Activated CD8-positive, alpha-beta memory T cell treated with anti-CD3 and anti-CD28 coated beads for 36 hours (primary cell): ENCODE measurements around the gene SLC43A1. TPM values are rescaled to one million over a fixed set of nuclear protein-coding genes. Genes with fewer than 3 reads are reported as not detected.

Source experiments
- CTCF ChIA-PET: fragments of 350-600 bp; sonication (Branson Sonifier 250); formaldehyde crosslinking; loops from one replicate; lab custom pipeline; 2021; ENCODE audit warnings: antibody characterized with exemption; lab: Charles Lee
- POLR2A ChIA-PET: fragments of 350-600 bp; sonication (Branson Sonifier 250); formaldehyde crosslinking; loops from one replicate; lab custom pipeline; 2021; ENCODE audit warnings: antibody characterized with exemption; lab: Charles Lee
- total RNA-seq, 2 experiments: library from RNA; stranded (reverse); gene quantifications; one replicate each; pipeline ENCODE4 v1.2.3, GENCODE V29; 2021

Gene SLC43A1
- total RNA-seq, 2 experiments from 2014 or later = 35.1 to 36.3 TPM

GRCh38 chr11:57487920-57488659, 27.4 kb downstream of the SLC43A1 start:
- POLR2A ChIA-PET = no interaction called here
- CTCF ChIA-PET = interaction anchor here (2.0 kb wide), 1 partner anchor 30 kb away, joined by 8 read pairs; no protein-coding TSS in a partner anchor

DNA sequence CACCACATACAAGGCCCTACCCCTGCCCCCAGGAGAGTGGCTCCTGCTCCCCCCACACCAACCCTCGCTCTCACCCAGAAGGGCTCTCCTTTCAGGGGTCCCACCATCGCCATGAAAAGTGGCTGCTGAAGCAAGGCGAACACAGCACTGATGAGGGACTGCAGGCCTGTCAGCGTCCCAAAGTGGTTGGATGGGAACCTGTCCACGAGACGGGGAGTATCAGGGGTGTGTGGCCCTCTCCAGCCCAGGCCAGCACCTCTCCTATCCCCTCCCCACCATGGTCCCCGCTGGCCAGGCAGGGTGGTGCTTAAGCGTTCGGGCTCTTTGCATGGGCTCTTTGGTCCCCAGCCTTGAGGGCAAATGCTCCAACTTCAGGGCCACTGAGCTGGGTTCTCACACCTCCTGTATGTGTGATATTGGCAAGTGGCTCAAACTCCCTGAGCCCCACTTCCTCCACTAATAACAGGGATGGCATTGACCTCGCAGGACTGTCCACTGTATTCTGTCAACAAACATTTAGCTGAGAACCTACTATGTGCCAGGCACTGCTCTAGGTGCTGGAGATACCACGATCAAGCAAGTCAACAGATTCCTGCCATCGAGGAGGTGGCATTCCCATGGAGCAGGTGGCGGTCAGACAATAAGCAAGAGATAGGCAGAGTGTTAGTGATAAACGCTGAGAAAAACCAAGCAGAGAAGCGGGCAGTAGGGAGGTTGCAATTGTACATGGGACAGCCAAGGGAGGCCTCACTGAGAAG, 28.3 kb downstream of the SLC43A1 start:
- POLR2A ChIA-PET = no interaction called here
- CTCF ChIA-PET = no interaction called here

DNA sequence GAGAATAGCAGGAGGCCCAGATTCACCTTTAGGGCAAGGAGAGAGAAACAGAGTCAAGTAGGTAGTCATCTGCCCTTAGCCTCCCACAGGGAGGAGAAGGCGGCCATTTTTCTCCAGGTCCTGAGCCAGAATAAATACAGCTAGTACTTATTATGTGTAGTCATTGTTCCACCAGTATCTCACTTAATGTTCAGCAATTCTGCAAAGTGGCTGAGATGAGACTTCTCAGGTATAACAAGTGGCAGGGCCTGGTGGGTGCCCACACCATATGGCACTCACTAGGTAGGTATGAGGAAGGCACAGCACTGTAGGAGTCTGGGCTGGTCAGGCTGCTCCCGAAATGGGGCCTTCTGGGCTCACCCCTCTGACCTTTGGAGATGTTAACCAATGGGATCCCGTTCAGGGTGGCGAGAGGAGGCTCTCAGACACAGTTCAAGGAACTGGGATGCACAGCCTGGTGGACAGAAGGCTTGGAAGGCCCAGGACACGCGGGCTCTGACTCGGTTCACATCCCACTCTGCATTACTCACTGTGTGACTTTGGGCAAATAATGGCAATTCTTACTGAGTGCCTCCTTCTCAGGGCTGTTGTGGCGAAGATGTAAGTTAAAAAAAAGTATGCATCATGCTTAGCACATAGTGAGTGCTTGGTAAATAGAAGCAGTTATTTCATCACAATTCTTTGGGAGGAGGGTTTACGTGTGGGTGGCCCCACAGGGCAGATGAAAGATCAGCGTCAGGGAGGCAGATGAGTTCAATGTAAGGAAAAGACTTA, 30.1 kb downstream of the SLC43A1 start:
- ChIA-PET POLR2A (no interaction called here), CTCF (interaction anchor here (1.0 to 9.4 kb wide), 4 partner anchors 7 to 42 kb away, joined by 3 to 171 read pairs (median 28); partner anchors contain the start of gene RTN4RL2)

DNA sequence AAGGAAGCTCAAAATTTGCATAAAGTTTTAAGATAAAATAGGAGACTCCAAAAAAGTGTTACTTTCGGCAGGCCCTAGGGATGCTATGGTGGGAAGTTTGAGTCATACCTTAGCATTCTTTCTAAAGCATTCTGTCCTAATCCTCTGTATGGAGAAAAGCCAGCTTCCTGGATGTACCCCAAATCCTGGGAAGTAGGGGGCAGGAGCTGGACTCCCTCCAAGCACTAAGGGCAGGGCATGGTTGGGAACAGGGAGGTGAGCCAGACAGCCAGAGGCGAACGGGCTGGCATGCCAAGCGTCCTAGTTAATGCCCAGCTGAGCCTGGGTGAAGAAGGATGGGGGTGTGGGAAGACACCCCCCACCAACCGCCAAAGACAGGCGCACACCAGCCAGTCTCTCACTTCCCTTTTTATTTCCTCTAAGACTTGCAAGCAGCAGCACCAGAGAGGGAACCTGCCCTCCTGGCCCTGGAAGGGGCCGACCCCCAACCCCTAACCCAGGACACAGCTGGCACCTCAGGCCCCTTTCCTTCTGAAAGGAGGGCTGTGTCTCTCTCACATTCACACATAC, 31.3 kb downstream of the SLC43A1 start:
- ChIA-PET CTCF (interaction anchor here (0.8 to 9.4 kb wide), 7 partner anchors 8 to 149 kb away, joined by 3 to 171 read pairs (median 8); partner anchors contain the start of genes RTN4RL2 and SSRP1), POLR2A (no interaction called here)

DNA sequence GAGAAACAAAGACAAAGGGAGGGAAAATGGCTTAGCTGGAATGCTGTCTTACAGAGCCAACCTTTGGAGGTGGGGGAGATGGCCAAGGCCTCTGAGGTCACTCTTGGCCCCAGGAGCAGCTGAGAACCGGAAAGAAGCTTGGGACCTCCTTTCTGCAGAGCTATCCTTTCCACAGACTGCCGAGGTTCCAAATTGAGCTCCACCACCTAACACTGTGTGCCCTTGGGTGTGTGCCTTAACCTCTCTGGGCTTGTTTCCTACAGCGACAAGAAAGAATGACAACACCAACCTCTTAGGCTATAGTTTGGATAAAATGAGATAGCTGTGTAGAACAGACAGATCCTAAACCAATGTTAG, 32.0 kb downstream of the SLC43A1 start:
- CTCF ChIA-PET = interaction anchor here (0.8 to 9.4 kb wide), 9 partner anchors 9 to 148 kb away, joined by 3 to 171 read pairs (median 6); partner anchors contain the start of genes RTN4RL2 and SSRP1
- POLR2A ChIA-PET = no interaction called here

DNA sequence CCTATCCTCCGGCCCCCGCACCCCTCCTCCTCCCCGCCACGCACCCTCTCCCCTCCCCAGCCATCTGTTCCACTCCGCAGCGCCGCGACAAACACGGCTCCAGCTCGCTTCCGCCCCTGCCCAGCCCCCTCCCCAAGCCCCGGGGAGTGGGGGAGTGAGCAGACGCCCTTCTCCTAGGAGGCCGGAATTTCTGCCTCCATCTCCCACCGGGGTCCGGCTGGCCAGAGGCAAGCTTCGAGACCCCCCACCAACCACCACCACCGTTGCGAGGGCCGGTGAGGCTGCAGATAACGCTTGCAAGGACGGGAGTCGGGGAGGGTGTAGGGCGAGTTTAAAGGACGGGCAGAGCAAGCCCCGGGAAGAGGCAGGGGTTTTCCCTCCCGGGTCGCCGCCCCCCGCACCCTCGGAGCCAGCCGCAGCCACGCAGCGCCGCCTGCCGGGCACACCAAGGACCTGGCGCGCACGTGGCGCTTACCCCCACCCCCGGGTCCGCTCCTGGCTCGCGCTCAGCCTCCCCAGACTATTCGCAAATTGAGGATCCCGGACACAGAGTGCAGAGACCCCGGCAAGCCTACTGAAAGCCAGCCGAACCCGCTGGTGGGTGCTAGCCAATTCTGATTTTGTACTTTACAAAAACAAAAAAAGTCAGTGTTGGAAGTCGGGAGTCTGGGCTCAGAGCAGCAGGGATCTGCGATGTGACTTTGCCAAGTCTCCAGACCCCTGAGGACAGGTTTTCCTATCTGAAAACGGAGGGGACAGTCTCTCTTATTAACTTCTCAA, 32.5 kb downstream of the SLC43A1 start:
- CTCF ChIA-PET = interaction anchor here (0.8 to 9.4 kb wide), 9 partner anchors 10 to 142 kb away, joined by 3 to 171 read pairs (median 6); partner anchors contain the start of gene RTN4RL2
- POLR2A ChIA-PET = interaction anchor here (0.7 kb wide), 1 partner anchor 32 kb away, joined by 3 read pairs; no protein-coding TSS in a partner anchor

GRCh38 chr11:57481915-57482781, 33.4 kb downstream of the SLC43A1 start:
- POLR2A ChIA-PET = interaction anchor here (0.7 kb wide), 1 partner anchor 33 kb away, joined by 3 read pairs; no protein-coding TSS in a partner anchor
- CTCF ChIA-PET = interaction anchor here (0.8 to 9.4 kb wide), 7 partner anchors 10 to 141 kb away, joined by 3 to 171 read pairs (median 6); partner anchors contain the start of gene RTN4RL2

- ChIA-PET POLR2A (no interaction called here), CTCF (interaction anchor here (0.9 to 9.4 kb wide), 7 partner anchors 11 to 136 kb away, joined by 3 to 171 read pairs (median 4); partner anchors contain the start of gene RTN4RL2)
Measured at GRCh38 chr11:57481315-57481714, 34.2 kb downstream of the SLC43A1 start.

GRCh38 chr11:57480409-57481137, 34.9 kb downstream of the SLC43A1 start:
- ChIA-PET CTCF (interaction anchor here (0.9 to 9.4 kb wide), 8 partner anchors 12 to 135 kb away, joined by 3 to 171 read pairs (median 4); partner anchors contain the start of gene RTN4RL2), POLR2A (no interaction called here)

DNA sequence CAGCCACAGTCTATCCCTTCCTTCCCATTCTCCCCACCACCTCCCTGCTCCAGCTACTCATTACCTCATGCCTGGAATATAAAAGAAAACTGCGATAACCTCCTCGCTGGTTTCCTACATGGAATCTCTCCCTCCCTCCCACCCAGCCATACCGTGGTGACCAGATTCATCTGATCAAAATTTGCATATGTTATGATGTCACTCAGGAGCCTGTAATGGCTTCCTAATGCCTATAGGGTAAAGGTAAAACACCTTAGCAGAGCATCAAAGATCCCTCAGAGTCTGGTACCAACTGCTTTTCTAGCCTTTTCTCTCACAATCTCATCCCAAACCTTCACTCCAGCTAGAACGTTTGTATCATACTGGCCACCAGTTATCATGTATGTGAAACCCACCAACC, 35.6 kb downstream of the SLC43A1 start:
- CTCF ChIA-PET = interaction anchor here (1.1 to 9.4 kb wide), 5 partner anchors 13 to 165 kb away, joined by 4 to 171 read pairs (median 5); partner anchors contain the start of gene RTN4RL2
- POLR2A ChIA-PET = no interaction called here

DNA sequence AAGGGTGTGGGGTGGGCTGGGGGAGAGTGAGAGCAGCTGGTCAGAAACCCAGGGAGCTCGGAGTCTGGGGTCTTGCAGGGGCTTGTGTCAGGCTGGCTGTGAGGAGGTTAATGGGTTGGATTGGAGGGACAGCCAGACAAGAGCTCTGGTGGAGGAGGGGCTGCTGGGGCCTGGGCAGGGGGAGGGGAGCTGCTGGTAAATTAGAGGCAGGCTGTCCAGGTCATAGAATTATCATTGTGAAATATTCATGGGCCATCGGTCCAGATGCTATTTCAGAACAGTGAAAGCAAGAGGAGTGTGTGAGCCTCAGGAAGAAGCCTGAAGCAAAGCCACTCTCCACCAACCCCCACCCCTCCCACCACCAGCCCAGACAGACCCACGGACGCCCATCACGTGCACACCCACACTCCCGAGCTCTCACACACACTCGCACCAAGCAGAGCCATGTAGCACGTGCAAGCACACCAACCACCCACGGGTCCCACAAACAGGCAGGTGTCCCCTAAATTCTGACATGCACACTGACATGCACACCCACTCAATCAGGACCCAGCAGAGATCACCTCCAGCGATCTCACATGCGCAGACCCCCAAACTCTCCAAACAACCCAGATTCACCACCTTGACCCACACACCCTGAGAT, 36.4 kb downstream of the SLC43A1 start:
- ChIA-PET CTCF (interaction anchor here (1.3 to 9.4 kb wide), 5 partner anchors 13 to 165 kb away, joined by 3 to 171 read pairs (median 5); partner anchors contain the start of genes RTN4RL2 and TIMM10), POLR2A (no interaction called here)

DNA sequence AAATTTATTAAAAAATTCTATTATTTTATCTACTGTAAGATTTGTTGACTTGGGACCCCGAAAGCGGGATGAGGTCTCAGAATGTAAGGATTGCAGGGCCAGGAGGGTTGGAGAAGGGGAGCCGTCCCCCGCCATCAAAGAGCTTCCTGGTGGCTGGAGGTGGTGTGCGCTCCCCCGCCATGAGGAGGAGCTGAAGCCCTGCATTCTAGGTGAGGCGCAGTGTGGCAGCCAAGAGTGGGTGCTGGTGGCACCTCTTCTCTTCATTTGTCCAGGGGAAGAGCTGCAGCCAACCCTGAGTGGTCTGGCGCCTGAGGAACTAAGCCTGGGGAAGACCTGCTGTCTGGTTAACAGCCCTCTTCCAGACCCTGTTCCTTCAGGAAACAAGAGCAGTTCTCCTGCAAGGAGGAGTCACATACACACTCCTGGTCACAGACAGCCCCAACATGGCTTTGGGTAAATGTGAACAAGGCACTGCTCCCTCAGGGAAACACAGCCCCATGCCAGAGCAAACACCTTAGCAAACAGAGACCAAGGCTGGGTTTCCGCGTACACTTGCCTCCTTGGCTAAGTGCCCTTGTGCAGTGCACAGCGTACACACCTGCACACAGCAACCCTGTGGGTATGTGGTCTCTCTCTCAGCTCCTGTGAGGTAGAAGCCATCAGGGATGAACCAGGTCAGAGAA, 37.9 kb downstream of the SLC43A1 start:
- CTCF ChIA-PET = interaction anchor here (0.6 to 9.4 kb wide), 8 partner anchors 15 to 143 kb away, joined by 3 to 171 read pairs (median 6); partner anchors contain the start of genes RTN4RL2, SLC43A1 and SSRP1
- POLR2A ChIA-PET = no interaction called here

DNA sequence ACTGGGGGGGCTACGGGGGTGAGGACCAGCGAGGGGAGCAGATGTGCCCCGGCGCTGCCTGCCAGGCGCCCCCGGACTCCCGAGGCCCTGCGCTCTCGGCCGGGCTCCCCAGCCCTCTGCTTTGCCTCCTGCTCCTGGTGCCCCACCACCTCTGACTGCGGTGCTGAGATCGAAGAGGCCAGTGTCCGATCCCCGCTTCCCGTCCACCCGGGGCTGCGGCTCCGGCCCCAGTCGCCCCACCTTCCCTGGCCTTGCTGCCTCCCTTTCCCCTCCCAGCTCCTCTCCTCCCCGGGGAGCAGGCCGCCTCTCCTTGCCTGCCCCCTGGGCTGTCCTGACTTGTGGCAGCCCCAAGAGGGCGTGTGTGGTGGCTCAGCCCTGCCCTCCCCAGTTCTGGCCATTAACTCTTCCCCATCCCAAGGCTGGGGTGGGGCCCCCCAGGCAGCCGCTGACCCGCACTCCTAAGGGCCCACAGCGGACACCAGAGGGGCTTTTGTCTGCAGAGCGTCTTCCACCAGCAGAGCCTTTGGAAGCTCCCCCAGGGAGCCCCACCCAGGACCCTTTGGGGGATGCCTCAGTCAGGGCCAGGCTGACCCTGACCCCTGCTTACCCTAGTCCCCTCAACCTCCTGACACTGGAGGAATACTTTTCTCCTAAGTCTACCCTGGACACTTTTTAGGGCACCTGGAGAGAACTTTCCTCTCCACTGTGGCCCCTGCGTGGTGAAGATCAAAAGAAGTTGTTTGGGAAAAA, 38.6 kb downstream of the SLC43A1 start:
- ChIA-PET CTCF (interaction anchor here (0.6 to 9.4 kb wide), 8 partner anchors 16 to 167 kb away, joined by 3 to 171 read pairs (median 5); partner anchors contain the start of genes RTN4RL2, SLC43A1 and SSRP1), POLR2A (interaction anchor here (0.6 to 0.9 kb wide), 2 partner anchors 86 to 152 kb away, joined by 3 to 4 read pairs; partner anchors contain the start of gene TNKS1BP1)
